Measurements from ENCODE around the gene CCSER1. TPM values are rescaled to one million over a fixed set of nuclear protein-coding genes. Genes with fewer than 3 reads are reported as not detected.
"Not testable (repeated sequence)": the region's sequence is repeated elsewhere in the genome, so short reads cannot be mapped to it uniquely, and the experiment has no call there.

The CCSER1 gene
- total RNA-seq, 1 donor from 2014 or later, result 13.3 TPM

- DNase-seq, result no peak
- intact Hi-C loops (cut with micrococcal nuclease), result no loop called here
- no peak for ATAC-seq
Measured at GRCh38 chr4:90840291-90840690, 713.1 kb downstream of the CCSER1 start.

- ATAC-seq (no peak), DNase-seq (no peak)
- intact Hi-C loops (cut with micrococcal nuclease), result no loop called here
Measured at GRCh38 chr4:90840828-90841227, 713.6 kb downstream of the CCSER1 start.

- intact Hi-C loops (cut with micrococcal nuclease), result no loop called here
Measured at GRCh38 chr4:90841676-90842075, 714.5 kb downstream of the CCSER1 start.

GRCh38 chr4:90842960-90843359 lies 715.8 kb downstream of the CCSER1 start:
- DNase-seq, result no peak
- no peak for ATAC-seq
- intact Hi-C loops (cut with micrococcal nuclease), result no loop called here

More at GRCh38 chr4:90841676-90842075, 714.5 kb downstream of the CCSER1 start:
- DNase-seq (no peak), ATAC-seq (no peak)

GRCh38 chr4:90844241-90844640 lies 717.0 kb downstream of the CCSER1 start:
- intact Hi-C loops (cut with micrococcal nuclease), result no loop called here
- ATAC-seq (no peak), DNase-seq (no peak)

- no peak for ATAC-seq
Measured at GRCh38 chr4:90845777-90846176, 718.6 kb downstream of the CCSER1 start.

GRCh38 chr4:90852237-90852636 lies 725.0 kb downstream of the CCSER1 start:
- ATAC-seq (no peak), DNase-seq (no peak)
- intact Hi-C loops (cut with micrococcal nuclease), result no loop called here

More at GRCh38 chr4:90845777-90846176, 718.6 kb downstream of the CCSER1 start:
- intact Hi-C loops (cut with micrococcal nuclease), result no loop called here
- no peak for DNase-seq

- DNase-seq, result no peak
- no peak for ATAC-seq
- intact Hi-C loops (cut with micrococcal nuclease), result no loop called here
Measured at GRCh38 chr4:90855111-90855510, 727.9 kb downstream of the CCSER1 start.

- intact Hi-C loops (cut with micrococcal nuclease), result no loop called here
- ATAC-seq (no peak), DNase-seq (no peak)
Measured at GRCh38 chr4:90857081-90857820, 730.1 kb downstream of the CCSER1 start.

GRCh38 chr4:90875791-90876190 lies 748.6 kb downstream of the CCSER1 start:
- intact Hi-C loops (cut with micrococcal nuclease), result no loop called here
- DNase-seq (no peak), ATAC-seq (no peak)

- DNase-seq, result no peak
- ATAC-seq, result no peak
- intact Hi-C loops (cut with micrococcal nuclease), result no loop called here
Measured at GRCh38 chr4:90876296-90876695, 749.1 kb downstream of the CCSER1 start.

GRCh38 chr4:90883519-90883918 lies 756.3 kb downstream of the CCSER1 start:
- no peak for ATAC-seq
- intact Hi-C loops (cut with micrococcal nuclease), result no loop called here
- no peak for DNase-seq

GRCh38 chr4:90888571-90888970 lies 761.4 kb downstream of the CCSER1 start:
- no peak for ATAC-seq
- intact Hi-C loops (cut with micrococcal nuclease), result no loop called here
- no peak for DNase-seq

- ATAC-seq, result no peak
- DNase-seq, result no peak
- intact Hi-C loops (cut with micrococcal nuclease), result no loop called here
Measured at GRCh38 chr4:90889171-90889570, 762.0 kb downstream of the CCSER1 start.

GRCh38 chr4:90903413-90903812 lies 776.2 kb downstream of the CCSER1 start:
- DNase-seq; ATAC-seq; intact Hi-C loops (cut with micrococcal nuclease): not testable (repeated sequence)

GRCh38 chr4:90904021-90904420 lies 776.8 kb downstream of the CCSER1 start:
- ATAC-seq (no peak), DNase-seq (no peak)
- intact Hi-C loops (cut with micrococcal nuclease), result no loop called here

- DNase-seq (no peak), ATAC-seq (no peak)
- intact Hi-C loops (cut with micrococcal nuclease), result no loop called here
Measured at GRCh38 chr4:90906239-90906638, 779.0 kb downstream of the CCSER1 start.

- DNase-seq; ATAC-seq; intact Hi-C loops (cut with micrococcal nuclease): not testable (repeated sequence)
Measured at GRCh38 chr4:90911724-90912434, 784.7 kb downstream of the CCSER1 start.

GRCh38 chr4:90922174-90922573 lies 795.0 kb downstream of the CCSER1 start:
- intact Hi-C loops (cut with micrococcal nuclease), result no loop called here
- ATAC-seq (no peak), DNase-seq (no peak)

GRCh38 chr4:90926957-90927356 lies 799.8 kb downstream of the CCSER1 start:
- intact Hi-C loops (cut with micrococcal nuclease), result no loop called here
- DNase-seq (no peak), ATAC-seq (no peak)

- intact Hi-C loops (cut with micrococcal nuclease), result no loop called here
- no peak for ATAC-seq
- no peak for DNase-seq
Measured at GRCh38 chr4:90943311-90943710, 816.1 kb downstream of the CCSER1 start.
